ENCODE results near the gene PPTC7. TPM values are rescaled to one million over a fixed set of nuclear protein-coding genes. Genes with fewer than 3 reads are reported as not detected.

PPTC7 gene
- total and polyA plus RNA-seq, 2 of the 13 experiments (the other 11 are each of a cell fraction or from before 2014, with no cell fraction given), result 4.8 to 12.3 TPM

DNA sequence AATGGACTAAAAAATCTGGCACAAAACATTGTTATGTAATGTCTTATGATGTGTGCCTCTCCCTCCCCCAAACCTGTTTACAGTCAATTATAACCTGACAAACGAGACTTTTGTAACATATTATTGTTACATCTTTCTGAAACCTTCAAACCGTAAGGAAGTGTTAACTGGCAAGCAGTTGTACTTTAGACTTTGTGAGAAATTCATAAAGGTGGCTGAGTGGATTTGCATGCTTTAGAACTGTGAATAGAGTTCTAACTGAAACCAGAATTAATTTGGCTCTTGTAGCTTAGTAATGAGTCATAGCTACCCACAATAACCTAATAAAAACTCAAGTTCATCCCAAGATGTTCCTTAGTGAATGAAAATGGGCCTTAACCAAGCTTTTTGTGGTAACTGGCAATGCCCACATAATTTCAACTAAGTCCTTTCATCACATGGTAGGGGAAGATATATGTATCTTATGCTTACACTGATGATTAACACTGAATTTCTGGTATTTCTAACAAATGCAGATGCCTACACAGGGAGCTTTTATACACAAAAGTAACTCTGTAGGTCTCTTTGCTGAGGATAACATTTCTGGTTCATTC lies 51.3 kb downstream of the PPTC7 start:
- in situ Hi-C loops (cut with HindIII; ENCODE audit: extremely low pct_ligation_motif_present, low pct_unique_long_range_greater_than_20kb), result no loop called here
- intact Hi-C loops (cut with micrococcal nuclease; ENCODE audit: unreplicated experiment), result no loop called here
- no peaks in the 10 kb centered on the region for H4K20me1 ChIP-seq (ENCODE audit: insufficient read depth, low read length)
- no peak for FAIRE-seq
- POLR2A ChIA-PET, result no interaction called here
- no peaks in the 10 kb centered on the region for H3K79me2 ChIP-seq (ENCODE audit: insufficient read depth, low read length)
- no TSS peak for BruUV-seq (replicated peaks)
- H3K4me2 ChIP-seq (ENCODE audit: low read depth, low read length), result no peak overlapping the region
- H3K9me3 ChIP-seq (ENCODE audit: low read length), result no peaks in the 10 kb centered on the region
- H3K4me3 ChIP-seq (replicated peaks in 1 of 3; ENCODE audit: insufficient read depth in 1 of 3, low read depth in 2 of 3, low read length in 3 of 3), result no peak overlapping the region
- H3K9ac ChIP-seq (ENCODE audit: insufficient read depth, low read depth, low read length), result no peak overlapping the region
- no peak for DNase-seq (ENCODE audit: low spot score)
- WGBS (ENCODE audit: low lambda C conversion rate), result 95% methylated on average over 2 of the region's 2 CpGs
- no peak for ATAC-seq
- CTCF ChIA-PET (ENCODE audit: low intra/inter-chr PET ratio, low total read pairs), result no interaction called here
- TF ChIP-seq DNMT1 (CRISPR knock-in tag; IDR thresholded peaks at IDR 0.05) (no peak), SOX5 (CRISPR knock-in tag; IDR thresholded peaks at IDR 0.05; ENCODE audit: borderline replicate concordance) (no peak), NR2F2 (IDR thresholded peaks at IDR 0.05; ENCODE audit: borderline replicate concordance, low read depth) (no peak), ZNF263 (CRISPR knock-in tag; IDR thresholded peaks at IDR 0.05) (no peak), ZNF33A (CRISPR knock-in tag; IDR thresholded peaks at IDR 0.05; ENCODE audit: borderline replicate concordance) (no peak), ZMYM2 (CRISPR knock-in tag; IDR thresholded peaks at IDR 0.05) (no peak), MLLT10 (CRISPR knock-in tag; IDR thresholded peaks at IDR 0.05) (no peak), ISX (CRISPR knock-in tag; conservative IDR thresholded peaks at IDR 0.05) (no peak), ZBTB7A (CRISPR knock-in tag; IDR thresholded peaks at IDR 0.05) (no peak), NCOR1 (IDR thresholded peaks at IDR 0.05; ENCODE audit: borderline replicate concordance, low read length) (no peak), TMF1 (CRISPR knock-in tag; IDR thresholded peaks at IDR 0.05; ENCODE audit: low read depth) (no peak), TGIF2 (CRISPR knock-in tag; IDR thresholded peaks at IDR 0.05) (no peak), FOXJ3 (CRISPR knock-in tag; IDR thresholded peaks at IDR 0.05; ENCODE audit: borderline replicate concordance) (no peak), ZNF24 (IDR thresholded peaks at IDR 0.05) (no peak)
- TF ChIP-seq, protein P1, sequence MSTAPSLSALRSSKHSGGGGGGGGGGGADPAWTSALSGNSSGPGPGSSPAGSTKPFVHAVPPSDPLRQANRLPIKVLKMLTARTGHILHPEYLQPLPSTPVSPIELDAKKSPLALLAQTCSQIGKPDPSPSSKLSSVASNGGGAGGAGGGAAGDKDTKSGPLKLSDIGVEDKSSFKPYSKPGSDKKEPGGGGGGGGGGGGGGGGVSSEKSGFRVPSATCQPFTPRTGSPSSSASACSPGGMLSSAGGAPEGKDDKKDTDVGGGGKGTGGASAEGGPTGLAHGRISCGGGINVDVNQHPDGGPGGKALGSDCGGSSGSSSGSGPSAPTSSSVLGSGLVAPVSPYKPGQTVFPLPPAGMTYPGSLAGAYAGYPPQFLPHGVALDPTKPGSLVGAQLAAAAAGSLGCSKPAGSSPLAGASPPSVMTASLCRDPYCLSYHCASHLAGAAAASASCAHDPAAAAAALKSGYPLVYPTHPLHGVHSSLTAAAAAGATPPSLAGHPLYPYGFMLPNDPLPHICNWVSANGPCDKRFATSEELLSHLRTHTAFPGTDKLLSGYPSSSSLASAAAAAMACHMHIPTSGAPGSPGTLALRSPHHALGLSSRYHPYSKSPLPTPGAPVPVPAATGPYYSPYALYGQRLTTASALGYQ (CRISPR knock-in tag; IDR thresholded peaks at IDR 0.05), result no peak
- TF ChIP-seq, protein P2, sequence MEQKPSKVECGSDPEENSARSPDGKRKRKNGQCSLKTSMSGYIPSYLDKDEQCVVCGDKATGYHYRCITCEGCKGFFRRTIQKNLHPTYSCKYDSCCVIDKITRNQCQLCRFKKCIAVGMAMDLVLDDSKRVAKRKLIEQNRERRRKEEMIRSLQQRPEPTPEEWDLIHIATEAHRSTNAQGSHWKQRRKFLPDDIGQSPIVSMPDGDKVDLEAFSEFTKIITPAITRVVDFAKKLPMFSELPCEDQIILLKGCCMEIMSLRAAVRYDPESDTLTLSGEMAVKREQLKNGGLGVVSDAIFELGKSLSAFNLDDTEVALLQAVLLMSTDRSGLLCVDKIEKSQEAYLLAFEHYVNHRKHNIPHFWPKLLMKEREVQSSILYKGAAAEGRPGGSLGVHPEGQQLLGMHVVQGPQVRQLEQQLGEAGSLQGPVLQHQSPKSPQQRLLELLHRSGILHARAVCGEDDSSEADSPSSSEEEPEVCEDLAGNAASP (CRISPR knock-in tag; IDR thresholded peaks at IDR 0.05; ENCODE audit: borderline replicate concordance), result no peak
- no peaks in the 10 kb centered on the region for H3K27me3 ChIP-seq (ENCODE audit: control insufficient read depth in 1 of 2, insufficient read depth in 2 of 2, low read length in 2 of 2)
- peaks cover 5 to 13% of the 10 kb centered on the region in 2 experiments; a peak in 4 of 5 replicates for H3K36me3 ChIP-seq (replicated peaks in 1 of 2; ENCODE audit: control insufficient read depth in 1 of 2, insufficient read depth in 2 of 2, low read length in 2 of 2)
- H3K4me1 ChIP-seq (ENCODE audit: insufficient read depth, low read length), result peaks cover 17% of the 10 kb centered on the region
- H2AFZ ChIP-seq (ENCODE audit: low read length), result no peak overlapping the region
- no peak overlapping the region for H3K27ac ChIP-seq (ENCODE audit: extremely low read length, insufficient read depth, low read length)
